NK-92 (cell line): Measurements from ENCODE around the gene CPN2.

Experiments used
- DNase-seq: peaks from one replicate; lab custom pipeline; 2025; ENCODE audit not compliant: unreplicated experiment; lab: John Stamatoyannopoulos, UW

Gene CPN2

GRCh38 chr3:194330579-194330978 lies 20.5 kb downstream of the CPN2 start:
- no peak for DNase-seq

- DNase-seq, result no peak
Measured at GRCh38 chr3:194330160-194330559, 21.0 kb downstream of the CPN2 start.

GRCh38 chr3:194329583-194329965 lies 21.6 kb downstream of the CPN2 start:
- no peak for DNase-seq

- no peak for DNase-seq
Measured at GRCh38 chr3:194328942-194329582, 22.1 kb downstream of the CPN2 start.

- no peak for DNase-seq
Measured at GRCh38 chr3:194328053-194328657, 23.0 kb downstream of the CPN2 start.

GRCh38 chr3:194327218-194328052 lies 23.7 kb downstream of the CPN2 start:
- no peak for DNase-seq

- no peak for DNase-seq
Measured at GRCh38 chr3:194326968-194327217, 24.2 kb downstream of the CPN2 start.

- no peak for DNase-seq
Measured at GRCh38 chr3:194326192-194326967, 24.7 kb downstream of the CPN2 start.

GRCh38 chr3:194325424-194326153 lies 25.5 kb downstream of the CPN2 start:
- no peak for DNase-seq

- DNase-seq, result no peak
Measured at GRCh38 chr3:194324823-194325327, 26.3 kb downstream of the CPN2 start.

- DNase-seq, result no peak
Measured at GRCh38 chr3:194323785-194324735, 27.1 kb downstream of the CPN2 start.

GRCh38 chr3:194322678-194323211 lies 28.4 kb downstream of the CPN2 start:
- no peak for DNase-seq

GRCh38 chr3:194321693-194322640 lies 29.2 kb downstream of the CPN2 start:
- DNase-seq, result no peak

- no peak for DNase-seq
Measured at GRCh38 chr3:194320744-194321243, 30.3 kb downstream of the CPN2 start.

- no peak for DNase-seq
Measured at GRCh38 chr3:194320100-194320499, 31.0 kb downstream of the CPN2 start.

- DNase-seq, result no peak
Measured at GRCh38 chr3:194318511-194319161, 32.5 kb downstream of the CPN2 start.

GRCh38 chr3:194316918-194317317 lies 34.2 kb downstream of the CPN2 start:
- no peak for DNase-seq

GRCh38 chr3:194315965-194316361 lies 35.2 kb downstream of the CPN2 start:
- no peak for DNase-seq
